ENCODE measurements around the gene TNKS2.

TNKS2 gene

GRCh38 chr10:91910467-91910866, 112.2 kb downstream of the TNKS2 start:
- H3K27ac ChIP-seq (replicated peaks): no peak overlapping the region
- TF ChIP-seq GABPA (IDR thresholded peaks at IDR 0.05; ENCODE audit: low read depth) (no peak), CTCF (IDR thresholded peaks at IDR 0.05; ENCODE audit: insufficient read depth, low read length) (no peak), POLR2AphosphoS5 (IDR thresholded peaks at IDR 0.05; ENCODE audit: low read depth) (no peak), SPI1 (IDR thresholded peaks at IDR 0.05; ENCODE audit: borderline replicate concordance, low read depth) (no peak)
- TF ChIP-seq, protein P1, sequence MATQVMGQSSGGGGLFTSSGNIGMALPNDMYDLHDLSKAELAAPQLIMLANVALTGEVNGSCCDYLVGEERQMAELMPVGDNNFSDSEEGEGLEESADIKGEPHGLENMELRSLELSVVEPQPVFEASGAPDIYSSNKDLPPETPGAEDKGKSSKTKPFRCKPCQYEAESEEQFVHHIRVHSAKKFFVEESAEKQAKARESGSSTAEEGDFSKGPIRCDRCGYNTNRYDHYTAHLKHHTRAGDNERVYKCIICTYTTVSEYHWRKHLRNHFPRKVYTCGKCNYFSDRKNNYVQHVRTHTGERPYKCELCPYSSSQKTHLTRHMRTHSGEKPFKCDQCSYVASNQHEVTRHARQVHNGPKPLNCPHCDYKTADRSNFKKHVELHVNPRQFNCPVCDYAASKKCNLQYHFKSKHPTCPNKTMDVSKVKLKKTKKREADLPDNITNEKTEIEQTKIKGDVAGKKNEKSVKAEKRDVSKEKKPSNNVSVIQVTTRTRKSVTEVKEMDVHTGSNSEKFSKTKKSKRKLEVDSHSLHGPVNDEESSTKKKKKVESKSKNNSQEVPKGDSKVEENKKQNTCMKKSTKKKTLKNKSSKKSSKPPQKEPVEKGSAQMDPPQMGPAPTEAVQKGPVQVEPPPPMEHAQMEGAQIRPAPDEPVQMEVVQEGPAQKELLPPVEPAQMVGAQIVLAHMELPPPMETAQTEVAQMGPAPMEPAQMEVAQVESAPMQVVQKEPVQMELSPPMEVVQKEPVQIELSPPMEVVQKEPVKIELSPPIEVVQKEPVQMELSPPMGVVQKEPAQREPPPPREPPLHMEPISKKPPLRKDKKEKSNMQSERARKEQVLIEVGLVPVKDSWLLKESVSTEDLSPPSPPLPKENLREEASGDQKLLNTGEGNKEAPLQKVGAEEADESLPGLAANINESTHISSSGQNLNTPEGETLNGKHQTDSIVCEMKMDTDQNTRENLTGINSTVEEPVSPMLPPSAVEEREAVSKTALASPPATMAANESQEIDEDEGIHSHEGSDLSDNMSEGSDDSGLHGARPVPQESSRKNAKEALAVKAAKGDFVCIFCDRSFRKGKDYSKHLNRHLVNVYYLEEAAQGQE (IDR thresholded peaks at IDR 0.05; ENCODE audit: insufficient replicate concordance, low read depth): no peak
- H3K4me3 ChIP-seq (replicated peaks; ENCODE audit: insufficient read depth, low read length): no peak overlapping the region
- H3K27me3 ChIP-seq (ENCODE audit: insufficient read depth, poor library complexity, severe bottlenecking): no peaks in the 10 kb centered on the region
- DNase-seq (ENCODE audit: low read depth in 1 of 2, low spot score in 1 of 2): no peak

Data from HL-60 (cell line).